Gastrocnemius medialis (tissue), 4 donors: Measurements from ENCODE around the gene OSM. TPM values are rescaled to one million over a fixed set of nuclear protein-coding genes. Genes with fewer than 3 reads are reported as not detected.

Source experiments
- ATAC-seq, 2 donors: fragments of 150-250 bp; one replicate each; pipeline ENCODE4 v1.9.1; 2016
- DNase-seq, 2 donors: peaks; one replicate each; pipeline ENCODE4 v3.0.0-alpha.2; 2019
- H3K27ac ChIP-seq, 4 donors: fragments of 200-600 bp; sonication (generic); 1 replicate in 1 of 4; 2 replicates in 3 of 4; pipeline ENCODE4 v1.5.1; 2016 to 2018; ENCODE audit warnings: mild to moderate bottlenecking in 2 of 4, moderate library complexity in 1 of 4
- H3K27me3 ChIP-seq, 3 donors: fragments of 200-600 bp; sonication (generic) in 2 of 3; 1 replicate in 1 of 3; 2 replicates in 2 of 3; pipeline versions ENCODE4 v1.5.1 to v1.6.0; 2016 to 2019; ENCODE audit warnings: mild to moderate bottlenecking in 1 of 3, moderate library complexity in 1 of 3
- H3K36me3 ChIP-seq, 2 donors: fragments of 200-600 bp; sonication (generic) in 1 of 2; one replicate each; pipeline ENCODE4 v1.5.1; 2017 to 2018
- H3K4me1 ChIP-seq, 2 donors: fragments of 200-600 bp; sonication (generic) in 1 of 2; one replicate each; pipeline ENCODE4 v1.5.1; 2016 to 2017; ENCODE audit warnings: mild to moderate bottlenecking in 2 of 2
- H3K4me3 ChIP-seq, 4 donors: fragments of 200-600 bp; sonication (generic) in 3 of 4; 1 replicate in 1 of 4; 2 replicates in 3 of 4; pipeline ENCODE4 v1.5.1; 2016 to 2019; ENCODE audit warnings: mild to moderate bottlenecking in 2 of 4
- H3K9me3 ChIP-seq, 3 donors: fragments of 200-600 bp; sonication (generic) in 2 of 3; 1 replicate in 1 of 3; 2 replicates in 2 of 3; pipeline ENCODE4 v1.5.1; 2016 to 2019
- POLR2A ChIP-seq, 2 donors: fragments of 450-650 bp; IDR thresholded peaks; one replicate each; pipeline ENCODE4 v1.6.1; 2017; ENCODE audit warnings: antibody characterized with exemption in 2 of 2, mild to moderate bottlenecking in 2 of 2, moderate library complexity in 2 of 2
- in situ Hi-C, 4 donors: fragments of 200-750 bp; cut with MboI; loops; one replicate each; pipeline versions ENCODE4 v1.15.0 to v1.8.0; 2017; ENCODE audit warnings: low sequenced_read_pairs in 4 of 4
- intact Hi-C: fragments of 100-400 bp; cut with DNase I; formaldehyde crosslinking; loops from one replicate; pipeline ENCODE4 v1.15.1; 2023; ENCODE audit warnings: low total_unique reads
- total RNA-seq, 4 donors: library from RNA; depleted of rRNA; stranded (reverse); fragments of >200 nt; gene quantifications; one replicate each; pipeline versions ENCODE4 v1.1.0 to v1.2.3, GENCODE V29; 2016
- TF ChIP-seq, protein P1 (sequence below), 5 experiments: fragments of 450-650 bp in 3 of 5; fragments of 200-600 bp in 2 of 5; sonication (generic) in 2 of 5; IDR thresholded peaks in 4 of 5; conservative IDR thresholded peaks in 1 of 5; 1 replicate in 4 of 5; 2 replicates in 1 of 5; pipeline ENCODE4 v1.5.1; 2016 to 2019; ENCODE audit warnings: antibody characterized with exemption in 5 of 5, mild to moderate bottlenecking in 3 of 5, moderate library complexity in 3 of 5

The OSM gene
- total RNA-seq, 4 donors from 2014 or later = 0.53 TPM; not detected in 3

DNA sequence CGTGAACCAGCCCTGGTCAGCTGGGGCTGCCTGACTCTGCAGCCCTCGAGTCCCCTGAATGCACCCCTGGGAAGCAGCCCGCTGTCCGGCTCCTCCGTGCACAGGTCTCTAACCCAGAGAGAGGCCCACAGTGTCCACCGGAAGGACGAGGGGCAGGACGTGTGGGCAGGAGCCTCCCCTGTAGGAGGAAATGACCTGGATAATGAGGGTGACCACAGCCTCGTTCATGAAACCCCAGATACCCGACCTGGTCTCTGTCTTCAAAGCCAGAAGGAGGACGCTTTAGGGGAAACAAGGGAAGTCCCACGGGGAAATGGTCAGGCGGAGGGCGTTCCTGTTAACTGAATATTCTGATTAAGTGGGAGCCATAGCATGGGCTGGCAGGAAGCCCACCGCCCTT, 43.3 kb downstream of the OSM start:
- TF ChIP-seq, protein P1, sequence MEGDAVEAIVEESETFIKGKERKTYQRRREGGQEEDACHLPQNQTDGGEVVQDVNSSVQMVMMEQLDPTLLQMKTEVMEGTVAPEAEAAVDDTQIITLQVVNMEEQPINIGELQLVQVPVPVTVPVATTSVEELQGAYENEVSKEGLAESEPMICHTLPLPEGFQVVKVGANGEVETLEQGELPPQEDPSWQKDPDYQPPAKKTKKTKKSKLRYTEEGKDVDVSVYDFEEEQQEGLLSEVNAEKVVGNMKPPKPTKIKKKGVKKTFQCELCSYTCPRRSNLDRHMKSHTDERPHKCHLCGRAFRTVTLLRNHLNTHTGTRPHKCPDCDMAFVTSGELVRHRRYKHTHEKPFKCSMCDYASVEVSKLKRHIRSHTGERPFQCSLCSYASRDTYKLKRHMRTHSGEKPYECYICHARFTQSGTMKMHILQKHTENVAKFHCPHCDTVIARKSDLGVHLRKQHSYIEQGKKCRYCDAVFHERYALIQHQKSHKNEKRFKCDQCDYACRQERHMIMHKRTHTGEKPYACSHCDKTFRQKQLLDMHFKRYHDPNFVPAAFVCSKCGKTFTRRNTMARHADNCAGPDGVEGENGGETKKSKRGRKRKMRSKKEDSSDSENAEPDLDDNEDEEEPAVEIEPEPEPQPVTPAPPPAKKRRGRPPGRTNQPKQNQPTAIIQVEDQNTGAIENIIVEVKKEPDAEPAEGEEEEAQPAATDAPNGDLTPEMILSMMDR (IDR thresholded peaks at IDR 0.05 in 4 of 5, conservative IDR thresholded peaks at IDR 0.05 in 1 of 5) = no peak
- TF ChIP-seq POLR2A (IDR thresholded peaks at IDR 0.05) = no peak
- ATAC-seq (no peak), DNase-seq (no peak)
- no peak overlapping the region for H3K27ac ChIP-seq
- H3K4me1 ChIP-seq = no peaks in the 10 kb centered on the region
- intact Hi-C loops = no loop called here
- H3K27me3 ChIP-seq = peaks cover 0 to 19% (median 15%) of the 10 kb centered on the region in 3 donors
- no peaks in the 10 kb centered on the region for H3K36me3 ChIP-seq
- no peak overlapping the region for H3K4me3 ChIP-seq
- H3K9me3 ChIP-seq = no peaks in the 10 kb centered on the region
- in situ Hi-C loops = no loop called here

DNA sequence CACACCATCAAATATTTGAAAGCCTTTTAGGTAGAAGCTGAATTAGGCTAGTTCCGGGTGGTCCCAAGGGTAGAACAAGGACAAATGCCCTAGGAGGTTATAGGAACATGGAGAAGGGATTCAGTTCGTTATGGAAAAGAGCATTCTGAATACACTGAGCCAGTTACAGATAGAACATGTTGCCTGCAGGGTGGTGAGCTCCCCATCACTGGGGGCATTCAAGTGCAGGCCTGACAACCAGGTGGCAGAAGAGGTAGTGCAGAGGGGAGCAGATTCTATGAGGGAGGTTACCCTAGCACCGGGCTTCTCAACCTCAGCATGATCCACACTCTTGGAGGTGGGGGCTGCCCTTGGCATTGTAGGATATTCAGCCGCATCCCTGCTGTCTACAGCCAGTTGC, 44.3 kb downstream of the OSM start:
- peaks cover 0 to 19% (median 15%) of the 10 kb centered on the region in 3 donors for H3K27me3 ChIP-seq
- DNase-seq = no peak
- no peak overlapping the region for H3K4me3 ChIP-seq
- no peaks in the 10 kb centered on the region for H3K36me3 ChIP-seq
- no peak for ATAC-seq
- intact Hi-C loops = no loop called here
- H3K4me1 ChIP-seq = no peaks in the 10 kb centered on the region
- no peaks in the 10 kb centered on the region for H3K9me3 ChIP-seq
- H3K27ac ChIP-seq = no peak overlapping the region
- in situ Hi-C loops = no loop called here
- TF ChIP-seq POLR2A (IDR thresholded peaks at IDR 0.05) = no peak
- TF ChIP-seq, protein P1 (IDR thresholded peaks at IDR 0.05 in 4 of 5, conservative IDR thresholded peaks at IDR 0.05 in 1 of 5) = no peak

DNA sequence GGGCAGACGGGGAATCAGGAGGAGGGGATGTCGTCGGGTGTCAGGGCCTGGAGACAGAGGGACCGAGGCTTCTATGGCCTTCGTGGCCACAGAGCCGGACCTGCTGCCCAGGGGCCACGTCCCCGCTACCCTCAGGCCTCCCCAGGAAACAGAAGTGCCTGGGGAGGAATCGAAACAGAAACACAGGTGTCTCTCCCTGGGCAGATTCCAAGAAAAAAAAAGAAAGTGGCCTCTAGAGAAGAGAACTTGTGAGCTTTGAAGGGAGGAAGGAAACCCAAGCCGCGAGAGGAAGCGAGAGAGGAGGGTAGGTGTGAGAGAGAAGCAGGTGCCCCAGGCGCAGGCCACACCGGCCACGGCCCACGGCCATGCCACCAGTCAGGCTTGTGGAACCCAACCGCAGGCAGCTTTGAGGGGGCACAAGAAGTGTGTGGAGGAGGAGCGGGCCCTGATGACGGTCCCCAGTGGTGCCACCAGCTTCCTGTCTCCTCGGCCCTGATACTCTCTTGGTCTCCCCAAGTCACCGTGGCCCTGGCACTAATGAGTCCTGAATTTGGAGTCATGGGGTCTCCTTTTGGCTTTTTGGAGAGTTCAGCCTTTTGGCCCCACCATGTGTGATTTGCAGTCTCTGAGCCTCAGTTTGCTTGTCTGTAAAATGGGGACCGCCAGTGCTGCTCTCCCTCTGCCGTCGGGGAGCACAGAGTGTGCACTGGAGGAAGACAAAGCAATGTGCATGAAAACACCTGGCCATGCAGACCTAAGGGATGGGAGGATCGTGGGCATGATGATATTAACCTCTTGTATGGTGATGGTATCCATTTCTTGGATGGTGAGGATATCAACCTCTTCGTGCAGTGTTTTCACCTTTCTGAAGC, 45.3 kb downstream of the OSM start:
- no peak for ATAC-seq

DNA sequence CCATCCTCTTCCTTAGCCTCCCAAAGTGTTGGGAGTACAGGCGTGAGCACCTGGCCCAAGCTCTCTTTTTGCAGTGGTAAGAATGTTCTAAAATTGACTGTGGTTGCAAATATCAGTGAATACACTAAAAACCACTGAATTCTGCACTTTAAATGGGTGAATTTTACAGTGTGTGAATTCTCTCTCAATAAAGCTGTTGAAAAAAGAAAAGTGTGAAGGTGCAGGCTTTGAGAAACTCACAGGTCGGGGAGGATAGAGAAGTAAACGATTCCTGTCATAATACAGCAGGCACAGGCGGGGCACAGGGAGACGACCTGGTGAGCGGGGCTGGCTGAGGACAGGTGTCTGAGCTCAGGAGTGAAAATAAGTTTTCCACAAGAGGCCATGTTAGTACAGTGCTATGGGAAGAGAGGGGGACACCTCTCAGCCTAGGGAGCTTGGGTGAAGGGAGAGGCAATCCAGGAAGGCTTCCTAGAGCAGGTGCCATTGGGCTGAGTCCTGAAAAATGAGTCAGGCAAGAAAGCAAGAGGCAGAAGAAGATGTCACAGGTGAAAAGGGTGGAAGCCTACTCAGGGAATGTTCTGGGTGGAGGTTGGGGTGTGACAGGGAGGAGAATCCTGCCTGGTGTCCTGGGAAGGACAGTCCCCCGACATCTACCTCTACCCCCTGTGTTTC, 46.2 kb downstream of the OSM start:
- no peaks in the 10 kb centered on the region for H3K4me1 ChIP-seq
- no peaks in the 10 kb centered on the region for H3K9me3 ChIP-seq
- ATAC-seq (no peak), DNase-seq (no peak)
- intact Hi-C loops (no loop called here), in situ Hi-C loops (no loop called here)
- H3K27me3 ChIP-seq = peaks cover 0 to 20% (median 15%) of the 10 kb centered on the region in 3 donors
- no peaks in the 10 kb centered on the region for H3K36me3 ChIP-seq
- no peak overlapping the region for H3K4me3 ChIP-seq
- H3K27ac ChIP-seq = no peak overlapping the region
- TF ChIP-seq, protein P1 (IDR thresholded peaks at IDR 0.05 in 4 of 5, conservative IDR thresholded peaks at IDR 0.05 in 1 of 5) = no peak
- no peak for TF ChIP-seq POLR2A (IDR thresholded peaks at IDR 0.05)

More for the DNA sequence above, 45.3 kb downstream of the OSM start:
- DNase-seq = no peak
- no peak for TF ChIP-seq POLR2A (IDR thresholded peaks at IDR 0.05)
- TF ChIP-seq, protein P1 (IDR thresholded peaks at IDR 0.05 in 4 of 5, conservative IDR thresholded peaks at IDR 0.05 in 1 of 5) = no peak
- peaks cover 0 to 19% (median 15%) of the 10 kb centered on the region in 3 donors for H3K27me3 ChIP-seq
- no peaks in the 10 kb centered on the region for H3K4me1 ChIP-seq
- H3K36me3 ChIP-seq = no peaks in the 10 kb centered on the region
- intact Hi-C loops (no loop called here), in situ Hi-C loops (no loop called here)
- H3K27ac ChIP-seq = no peak overlapping the region
- H3K9me3 ChIP-seq = no peaks in the 10 kb centered on the region
- H3K4me3 ChIP-seq = no peak overlapping the region
